Left kidney (tissue), 2 donors: Measurements from ENCODE around the gene RADX. TPM values are rescaled to one million over a fixed set of nuclear protein-coding genes. Genes with fewer than 3 reads are reported as not detected.

Experiments used
- DNase-seq: peaks from one replicate; pipeline ENCODE4 v3.0.0-alpha.2; 2013
- polyA plus RNA-seq: library from polyadenylated mRNA; unstranded; fragments of 120-200 nt; gene quantifications from one replicate; pipeline ENCODE4 v1.2.1, GENCODE V29; 2013; ENCODE audit not compliant: insufficient read length

RADX gene
- polyA plus RNA-seq, 1 donor, result 9.3 TPM

GRCh38 chrX:106692425-106693065, 80.8 kb downstream of the RADX start:
- DNase-seq, result no peak

- no peak for DNase-seq
Measured at GRCh38 chrX:106696502-106696901, 84.7 kb downstream of the RADX start.

GRCh38 chrX:106698693-106699092, 86.9 kb downstream of the RADX start:
- DNase-seq, result no peak

- no peak for DNase-seq
Measured at GRCh38 chrX:106702636-106703035, 90.9 kb downstream of the RADX start.

GRCh38 chrX:106706466-106706865, 94.7 kb downstream of the RADX start:
- DNase-seq, result no peak

- DNase-seq, result no peak
Measured at GRCh38 chrX:106707771-106708454, 96.1 kb downstream of the RADX start.

- no peak for DNase-seq
Measured at GRCh38 chrX:106710771-106711170, 99.0 kb downstream of the RADX start.

- no peak for DNase-seq
Measured at GRCh38 chrX:106711375-106711774, 99.6 kb downstream of the RADX start.

- DNase-seq, result no peak
Measured at GRCh38 chrX:106716004-106716403, 104.2 kb downstream of the RADX start.

GRCh38 chrX:106716463-106716862, 104.7 kb downstream of the RADX start:
- DNase-seq, result no peak

GRCh38 chrX:106718709-106719108, 106.9 kb downstream of the RADX start:
- DNase-seq, result no peak

GRCh38 chrX:106725931-106726330, 114.2 kb downstream of the RADX start:
- no peak for DNase-seq

GRCh38 chrX:106726485-106727437, 115.0 kb downstream of the RADX start, which contains the start of gene RNF128:
Gene RNF128 (plus strand): TSS chrX:106726701. CDS start chrX:106726914, 213 bp downstream.
- peak; percentile 18 for DNase-seq

GRCh38 chrX:106728337-106728736, 116.6 kb downstream of the RADX start:
- DNase-seq, result no peak

Other genes with a start within 250 kb of the RADX start
- gene RNF128, start 114.7 kb downstream of the RADX start, polyA plus RNA-seq, result 13.9 TPM
- gene TBC1D8B, start 190.7 kb downstream of the RADX start, polyA plus RNA-seq, result 6.9 TPM